GM21515 (cell line): ENCODE data around the gene PCYT1B.
"Not testable (repeated sequence)": the region's sequence is repeated elsewhere in the genome, so short reads cannot be mapped to it uniquely, and the experiment has no call there.

ENCODE experiments used
- ATAC-seq: cut with Tn5 transposase; IDR thresholded peaks from one replicate; pipeline ENCODE4 v1.9.1; 2021; ENCODE audit not compliant: unreplicated experiment

PCYT1B gene

DNA sequence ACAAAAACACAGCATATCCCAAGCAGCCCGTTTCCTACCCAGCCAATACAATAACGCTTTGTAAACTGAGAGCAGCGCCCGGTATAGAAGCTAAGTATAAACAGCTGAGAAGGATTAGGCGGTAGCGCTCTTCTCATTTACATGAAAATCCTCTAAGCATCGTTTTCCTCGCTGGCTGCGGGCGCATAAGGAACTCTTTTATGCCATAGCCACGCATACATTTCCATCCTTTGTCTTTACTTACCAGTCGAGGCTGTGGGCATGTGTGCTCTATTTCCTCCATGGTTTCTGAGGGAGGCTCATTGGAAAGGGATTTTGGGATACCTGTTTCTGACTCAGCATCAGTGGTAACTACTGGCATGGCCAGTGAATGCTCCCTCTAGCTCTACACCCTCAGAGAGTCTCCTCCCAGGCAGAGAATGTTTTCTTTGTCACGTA lies 383 bp downstream of the PCYT1B start:
- ATAC-seq = no peak

DNA sequence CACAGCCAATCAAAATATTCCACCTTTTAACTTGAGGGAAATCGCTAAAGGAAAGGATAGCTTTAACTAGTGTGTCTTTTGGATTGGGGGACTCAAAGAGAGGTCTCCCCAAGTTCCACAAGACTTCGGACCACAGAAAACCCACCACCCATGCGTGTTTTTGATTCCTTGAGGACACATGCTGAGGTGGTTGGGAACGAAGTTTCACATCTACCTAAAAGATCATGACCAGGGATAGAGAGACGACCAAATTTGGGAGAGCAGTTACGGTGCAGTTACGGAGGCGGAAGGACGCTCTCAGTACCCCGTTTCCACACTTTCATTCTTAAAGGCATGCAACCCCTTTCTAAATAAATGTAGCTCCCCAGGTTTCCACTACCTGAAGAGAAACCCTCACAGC lies 1.1 kb downstream of the PCYT1B start:
- ATAC-seq = no peak

DNA sequence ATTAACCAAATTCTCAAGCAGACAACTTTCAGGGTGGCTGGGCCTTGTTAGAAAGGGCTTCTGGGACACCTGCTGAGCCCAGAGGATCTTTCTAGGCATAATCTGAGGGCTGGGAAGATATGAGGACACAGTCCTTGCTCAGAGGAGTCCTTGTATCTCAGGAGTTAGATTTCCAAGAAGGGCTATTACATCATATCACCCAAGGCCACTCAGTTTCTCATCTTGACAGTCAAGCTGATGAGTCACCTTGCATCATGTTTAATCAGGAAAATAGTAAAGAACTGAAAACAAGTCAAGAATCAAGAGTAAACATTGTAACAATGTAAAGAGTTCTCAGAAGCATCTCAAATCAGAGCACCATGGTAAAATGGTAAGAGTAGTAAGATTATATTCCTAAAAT lies 4.0 kb downstream of the PCYT1B start:
- ATAC-seq = no peak

DNA sequence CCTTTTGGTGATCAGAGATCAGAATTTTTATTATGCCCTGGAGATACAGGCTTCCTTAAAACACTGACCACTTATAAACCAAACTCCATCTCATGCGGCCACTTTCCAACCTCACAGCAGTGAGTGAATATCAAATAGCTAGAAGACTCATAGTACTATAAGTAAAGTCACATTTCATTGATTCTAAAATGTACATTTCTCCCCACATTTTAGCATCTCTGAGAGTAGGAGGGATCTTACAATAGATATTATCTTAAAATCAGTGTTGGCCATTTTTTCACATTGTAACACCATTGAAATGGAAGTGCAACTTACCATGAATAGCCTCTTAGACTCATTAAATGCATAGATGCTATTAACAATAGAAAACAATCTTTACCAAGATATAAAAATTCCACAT lies 17.4 kb downstream of the PCYT1B start:
- ATAC-seq = no peak

DNA sequence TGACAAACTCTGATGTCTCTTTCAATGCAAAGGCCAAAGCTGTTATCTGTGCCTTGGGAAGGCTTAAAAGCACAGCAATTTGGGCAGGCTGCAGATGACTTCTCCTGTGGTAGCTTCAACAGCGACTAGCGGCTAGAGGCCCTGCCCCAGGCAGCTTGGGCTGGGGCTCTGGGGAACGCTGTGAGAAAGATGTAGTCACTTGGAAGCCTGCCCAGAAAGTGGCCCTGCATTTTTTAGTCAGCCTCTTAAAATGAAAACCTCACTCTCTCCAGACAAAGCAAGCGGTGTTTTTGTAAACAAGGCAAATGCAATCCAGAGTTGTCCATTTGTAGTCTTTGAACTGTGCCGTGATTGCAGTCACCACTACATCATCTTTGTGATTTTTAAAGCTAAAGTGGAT lies 27.5 kb downstream of the PCYT1B start:
- no peak for ATAC-seq

DNA sequence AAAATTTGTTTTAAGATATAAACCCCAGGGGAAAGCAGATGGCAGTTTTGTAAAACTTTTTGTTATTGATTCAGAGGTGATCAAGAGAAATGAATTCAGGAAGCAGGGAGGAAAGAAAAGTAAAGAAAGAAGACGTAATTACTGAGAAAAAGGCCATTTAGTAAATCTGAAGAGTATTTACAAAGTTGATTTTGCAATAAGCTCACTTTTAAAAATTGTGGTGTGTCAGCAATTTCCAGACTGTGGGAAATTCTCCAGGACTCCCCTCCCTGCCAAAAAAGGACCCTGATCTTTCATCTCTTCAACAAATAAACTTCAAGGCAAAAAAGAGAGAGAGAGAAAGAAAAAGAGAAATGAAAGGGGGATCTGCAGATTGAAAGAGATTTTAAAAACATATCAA lies 36.6 kb downstream of the PCYT1B start:
- ATAC-seq = no peak

DNA sequence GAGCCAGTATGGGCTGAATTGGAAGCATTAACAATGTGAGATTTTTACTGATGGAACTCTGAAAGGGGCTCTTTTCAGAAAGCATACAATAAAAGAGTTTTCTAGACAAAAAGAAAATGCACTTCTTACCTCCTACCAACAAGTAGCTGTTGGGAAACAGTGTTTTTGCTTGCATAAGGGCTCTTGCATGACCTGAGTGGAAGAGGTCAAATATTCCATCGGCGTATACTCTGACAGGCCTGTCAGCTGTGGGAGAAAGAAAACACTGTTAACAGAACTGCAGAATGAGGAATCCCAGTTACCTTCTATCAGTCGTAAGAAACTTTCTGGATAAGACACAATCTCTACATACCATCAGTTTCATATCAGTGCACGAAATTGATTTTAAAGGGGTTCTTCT lies 39.5 kb downstream of the PCYT1B start:
- ATAC-seq = no peak

- ATAC-seq = not testable (repeated sequence)
Observed at GRCh38 chrX:24605941-24606340, 41.2 kb downstream of the PCYT1B start.

GRCh38 chrX:24603191-24603590 lies 44.0 kb downstream of the PCYT1B start:
- no peak for ATAC-seq

DNA sequence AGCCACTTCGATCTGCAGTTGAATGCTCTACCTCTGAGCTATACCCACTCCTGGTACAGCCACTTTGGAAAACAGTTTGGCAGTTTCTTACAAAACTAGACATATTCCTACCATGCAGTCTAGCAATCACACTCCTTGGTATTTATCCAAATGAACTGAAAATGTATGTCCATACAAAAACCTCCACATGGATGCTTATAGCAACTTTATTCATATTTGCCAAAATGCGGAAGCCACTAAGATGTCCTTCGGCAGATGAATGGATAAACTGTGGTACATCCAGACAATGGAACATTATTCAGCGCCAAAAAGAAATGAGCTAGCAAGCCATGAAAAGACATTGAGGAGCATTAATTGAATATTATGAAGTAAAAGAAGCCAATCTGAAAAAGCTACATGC lies 45.3 kb downstream of the PCYT1B start:
- ATAC-seq = no peak

DNA sequence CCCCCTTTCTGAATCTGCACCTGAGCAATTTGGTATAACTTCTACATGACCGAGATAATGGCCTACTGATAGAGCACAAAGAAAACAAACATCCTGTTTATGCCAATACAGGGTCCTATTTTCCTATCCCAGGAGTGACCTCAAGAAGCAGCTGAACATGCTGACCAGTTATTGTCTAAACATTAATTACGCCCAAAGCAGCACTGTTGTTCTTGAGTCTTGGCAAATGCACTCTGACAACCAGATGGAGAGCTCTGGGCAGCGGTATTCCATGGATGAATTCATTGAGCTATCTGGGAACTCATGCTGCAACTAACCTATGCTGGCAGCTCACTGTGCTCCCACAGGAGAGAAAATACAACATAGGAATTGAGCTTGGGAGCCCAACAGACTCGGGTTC lies 52.6 kb downstream of the PCYT1B start:
- ATAC-seq = no peak

GRCh38 chrX:24590111-24590510 lies 57.0 kb downstream of the PCYT1B start:
- no peak for ATAC-seq

DNA sequence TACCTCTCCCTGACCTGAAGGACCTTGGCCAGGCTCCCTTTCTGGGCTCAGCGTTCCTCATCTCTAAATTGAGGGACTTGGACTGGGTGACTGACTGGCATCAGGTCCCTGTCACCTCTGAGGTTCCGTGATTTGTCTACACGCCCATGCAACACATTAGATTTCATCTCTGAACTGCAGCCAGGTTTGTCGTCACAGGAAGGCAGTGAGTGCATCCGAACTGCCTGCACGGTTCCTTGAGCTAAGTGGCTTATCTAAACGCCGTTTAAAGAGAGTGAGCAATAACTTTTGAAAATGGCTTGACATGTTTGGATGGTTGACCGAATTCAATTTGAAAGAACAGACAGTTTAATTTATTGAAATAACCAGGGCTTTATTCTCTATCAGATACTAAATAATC lies 70.1 kb downstream of the PCYT1B start:
- no peak for ATAC-seq

GRCh38 chrX:24575496-24575895 lies 71.7 kb downstream of the PCYT1B start:
- ATAC-seq = no peak

DNA sequence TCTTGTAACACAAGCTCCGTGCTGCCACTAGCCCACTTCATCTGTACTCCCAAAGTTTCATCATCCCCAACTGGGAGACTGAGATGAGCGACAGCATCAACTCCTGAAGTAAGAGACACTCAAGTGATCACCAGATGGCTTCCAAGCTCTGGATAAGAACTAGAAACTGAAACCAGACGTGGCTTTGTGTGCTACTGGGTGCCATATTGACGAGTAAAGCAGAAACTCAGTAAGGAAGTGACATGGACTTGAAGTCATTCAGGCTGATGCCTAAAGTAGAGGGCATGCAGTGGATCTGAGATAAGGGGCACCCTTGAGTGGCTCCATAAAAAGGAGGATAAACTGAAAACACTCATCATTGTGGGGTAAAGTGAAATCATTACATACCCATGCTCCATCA lies 72.4 kb downstream of the PCYT1B start:
- ATAC-seq = no peak

DNA sequence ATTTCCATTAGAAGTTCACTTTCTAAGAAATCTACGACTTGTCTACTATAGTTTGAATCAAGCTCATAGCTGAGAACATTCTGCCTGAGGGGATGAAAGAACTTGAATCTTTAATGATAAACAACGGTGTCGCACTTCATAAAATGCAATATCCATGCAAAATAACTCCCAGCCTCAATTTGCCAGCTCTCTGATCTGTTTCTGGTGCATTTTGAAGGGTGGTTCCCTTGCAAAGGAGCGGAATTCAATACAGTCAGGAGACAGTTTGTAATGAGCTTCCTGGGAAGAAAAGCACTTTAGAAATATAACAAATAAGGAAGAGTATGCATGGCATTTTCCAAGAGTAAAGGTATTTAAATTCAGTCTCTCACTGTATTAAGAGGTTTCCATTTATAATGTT lies 80.0 kb downstream of the PCYT1B start:
- no peak for ATAC-seq

DNA sequence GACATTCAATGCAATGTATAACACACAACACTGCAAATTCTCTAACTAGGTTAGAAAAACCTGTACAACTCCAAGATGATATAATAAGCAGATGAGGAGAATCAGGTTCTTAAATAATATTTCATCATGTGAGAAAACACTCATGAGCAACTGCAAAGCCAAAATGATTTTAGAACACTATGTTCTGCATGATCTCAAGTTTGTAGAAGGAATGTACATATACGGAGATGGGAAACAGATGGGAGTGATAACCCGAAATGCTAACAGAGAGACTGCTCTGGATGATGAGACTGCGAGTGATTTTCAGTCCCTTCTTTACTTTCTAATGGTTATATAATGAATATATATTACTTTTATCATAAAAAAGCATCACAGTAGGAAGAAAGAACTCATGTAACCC lies 80.9 kb downstream of the PCYT1B start:
- ATAC-seq = no peak

DNA sequence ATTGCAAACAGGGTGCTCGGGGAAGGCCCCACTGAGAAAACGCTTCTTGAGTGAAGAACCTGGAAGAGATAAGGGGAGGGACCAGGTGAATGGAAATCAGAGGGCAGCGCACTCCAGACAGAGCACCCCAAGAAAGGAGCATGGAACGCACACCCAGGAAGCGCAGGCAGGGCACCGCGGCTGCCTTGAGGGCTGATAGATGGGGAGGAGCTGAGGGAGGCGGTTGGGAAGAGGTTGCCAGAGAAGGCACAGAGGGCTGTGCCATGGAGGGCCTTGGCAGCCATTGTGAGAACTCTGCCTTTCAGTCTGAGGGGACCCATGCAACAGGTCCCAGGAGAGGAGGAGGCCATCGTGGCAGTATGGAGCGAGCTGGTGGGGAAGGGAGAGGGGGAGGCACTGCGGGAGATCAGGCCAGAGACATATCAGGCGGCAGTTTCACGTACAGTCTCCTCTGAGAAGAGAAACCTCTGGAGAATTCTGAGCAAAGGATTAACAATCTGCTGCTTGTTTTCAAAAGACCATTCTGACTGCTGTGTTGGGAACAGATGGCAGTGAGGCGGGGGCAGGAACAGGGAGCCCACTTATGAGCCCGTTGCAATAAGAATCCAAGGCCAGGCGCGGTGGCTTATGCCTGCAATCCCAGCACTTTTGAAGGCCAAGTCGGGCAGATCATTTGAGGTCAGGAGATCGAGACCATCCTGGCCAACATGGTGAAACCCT lies 83.7 kb downstream of the PCYT1B start:
- no peak for ATAC-seq

- ATAC-seq = no peak
Observed at GRCh38 chrX:24561121-24561520, 86.0 kb downstream of the PCYT1B start.

DNA sequence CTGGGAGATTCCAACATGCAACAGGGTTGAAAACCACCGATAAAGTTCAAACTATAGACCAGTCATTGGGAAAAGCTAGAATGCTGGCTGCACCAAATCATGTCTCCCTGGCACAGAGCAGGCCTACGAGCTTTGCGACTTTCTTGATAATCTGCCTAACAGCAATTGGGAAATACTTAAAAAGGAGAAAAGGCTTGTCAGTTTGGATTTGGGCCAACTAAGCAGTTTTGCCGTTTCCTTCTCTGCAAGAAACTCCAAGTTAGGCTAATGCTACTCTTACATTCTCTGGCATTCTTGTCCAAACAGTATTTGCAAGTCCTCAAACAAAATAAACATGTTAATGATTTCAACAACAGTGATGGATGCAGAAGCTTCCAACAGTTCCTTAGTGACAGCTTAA lies 94.1 kb downstream of the PCYT1B start:
- no peak for ATAC-seq

GRCh38 chrX:24550166-24550565 lies 97.0 kb downstream of the PCYT1B start:
- no peak for ATAC-seq

- no peak for ATAC-seq
Observed at GRCh38 chrX:24547961-24548360, 99.2 kb downstream of the PCYT1B start.

- ATAC-seq = no peak
Observed at GRCh38 chrX:24542756-24543155, 104.4 kb downstream of the PCYT1B start.
